Measurements from ENCODE around the gene DBH. TPM values are rescaled to one million over a fixed set of nuclear protein-coding genes. Genes with fewer than 3 reads are reported as not detected.

The DBH gene
- polyA plus RNA-seq, 4 donors: 0.13 to 0.30 TPM; not detected in 2

DNA sequence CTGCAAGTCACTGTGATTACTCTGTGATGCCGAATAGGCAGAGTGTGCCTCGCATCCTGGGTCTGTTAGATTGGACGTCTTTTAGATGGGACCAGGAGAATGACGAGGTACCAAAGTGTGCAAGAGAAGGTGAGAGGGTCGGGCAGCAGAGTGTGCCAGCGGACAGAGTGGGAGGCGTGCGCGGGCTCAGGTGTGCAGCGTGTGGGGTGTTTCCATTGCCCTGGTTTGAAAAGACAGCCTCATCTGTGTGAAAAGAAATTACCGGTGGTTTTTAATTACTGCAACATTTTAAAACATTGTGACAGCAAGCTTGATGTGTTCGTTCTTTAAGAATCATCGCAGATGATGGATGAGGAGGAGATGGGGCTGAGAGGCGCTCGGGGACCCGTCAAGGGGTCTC, 22.7 kb upstream of the DBH start:
- Histone ChIP-seq H3K9me3 (ENCODE audit: control insufficient read depth in 2 of 2, insufficient read depth in 1 of 2, low read depth in 1 of 2, low read length in 1 of 2) (no peaks in the 10 kb centered on the region), H3K4me3 (ENCODE audit: low read depth in 1 of 3, low read length in 3 of 3) (no peak overlapping the region), H3K36me3 (ENCODE audit: control insufficient read depth in 3 of 3, insufficient read depth in 2 of 3, low read depth in 1 of 3, low read length in 3 of 3) (no peaks in the 10 kb centered on the region), H3K27me3 (ENCODE audit: control insufficient read depth in 3 of 3, insufficient read depth in 3 of 3, low read length in 3 of 3) (peaks cover 0 to 41% (median 17%) of the 10 kb centered on the region in 3 donors), H3K4me1 (ENCODE audit: control insufficient read depth in 3 of 3, insufficient read depth in 2 of 3, low read depth in 1 of 3, low read length in 2 of 3) (no peaks in the 10 kb centered on the region), H3K27ac (ENCODE audit: low read depth in 1 of 3, low read length in 2 of 3) (no peak overlapping the region)
- DNase-seq: no peak
- WGBS, 3 donors: 83 to 85% (median 83%) methylated on average over 16 of the region's 16 CpGs
- no peak for FAIRE-seq

DNA sequence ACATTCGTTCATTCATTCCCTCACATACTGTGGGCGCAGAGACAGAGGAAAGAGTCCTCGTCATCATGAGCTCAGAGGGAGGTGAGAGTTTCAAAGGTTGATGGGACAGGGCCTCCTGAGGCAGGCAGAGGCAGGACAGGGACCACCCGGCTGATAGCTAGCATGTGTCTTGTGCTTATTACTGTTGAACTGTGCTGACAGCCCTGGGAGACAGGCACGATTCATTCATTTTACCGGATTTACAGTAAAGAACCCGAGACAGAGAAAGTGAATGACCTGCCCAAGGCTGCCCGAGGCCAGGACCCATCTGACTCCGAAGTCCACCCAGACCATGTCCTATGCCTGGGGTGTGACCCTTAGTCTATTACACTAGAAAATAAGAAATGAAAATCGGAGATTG, 22.1 kb upstream of the DBH start:
- H3K27ac ChIP-seq (ENCODE audit: low read depth in 1 of 3, low read length in 2 of 3): no peak overlapping the region
- WGBS, 3 donors: 63 to 72% (median 67%) methylated on average over 10 of the region's 10 CpGs
- no peaks in the 10 kb centered on the region for H3K9me3 ChIP-seq (ENCODE audit: control insufficient read depth in 2 of 2, insufficient read depth in 1 of 2, low read depth in 1 of 2, low read length in 1 of 2)
- no peaks in the 10 kb centered on the region for H3K36me3 ChIP-seq (ENCODE audit: control insufficient read depth in 3 of 3, insufficient read depth in 2 of 3, low read depth in 1 of 3, low read length in 3 of 3)
- no peak for DNase-seq
- H3K4me3 ChIP-seq (ENCODE audit: low read depth in 1 of 3, low read length in 3 of 3): no peak overlapping the region
- peaks cover 0 to 39% (median 17%) of the 10 kb centered on the region in 3 donors for H3K27me3 ChIP-seq (ENCODE audit: control insufficient read depth in 3 of 3, insufficient read depth in 3 of 3, low read length in 3 of 3)
- FAIRE-seq: no peak
- no peaks in the 10 kb centered on the region for H3K4me1 ChIP-seq (ENCODE audit: control insufficient read depth in 3 of 3, insufficient read depth in 2 of 3, low read depth in 1 of 3, low read length in 2 of 3)

- Histone ChIP-seq H3K27me3 (ENCODE audit: control insufficient read depth in 3 of 3, insufficient read depth in 3 of 3, low read length in 3 of 3) (peaks cover 0 to 37% (median 16%) of the 10 kb centered on the region in 3 donors), H3K27ac (ENCODE audit: low read depth in 1 of 3, low read length in 2 of 3) (no peak overlapping the region), H3K36me3 (ENCODE audit: control insufficient read depth in 3 of 3, insufficient read depth in 2 of 3, low read depth in 1 of 3, low read length in 3 of 3) (no peaks in the 10 kb centered on the region), H3K4me1 (ENCODE audit: control insufficient read depth in 3 of 3, insufficient read depth in 2 of 3, low read depth in 1 of 3, low read length in 2 of 3) (no peaks in the 10 kb centered on the region), H3K4me3 (ENCODE audit: low read depth in 1 of 3, low read length in 3 of 3) (no peak overlapping the region), H3K9me3 (ENCODE audit: control insufficient read depth in 2 of 2, insufficient read depth in 1 of 2, low read depth in 1 of 2, low read length in 1 of 2) (no peaks in the 10 kb centered on the region)
- WGBS, 3 donors: 48 to 66% (median 55%) methylated on average over 5 of the region's 5 CpGs
- DNase-seq: no peak
- no peak for FAIRE-seq
Observed at GRCh38 chr9:133614678-133615077, 21.5 kb upstream of the DBH start.

DNA sequence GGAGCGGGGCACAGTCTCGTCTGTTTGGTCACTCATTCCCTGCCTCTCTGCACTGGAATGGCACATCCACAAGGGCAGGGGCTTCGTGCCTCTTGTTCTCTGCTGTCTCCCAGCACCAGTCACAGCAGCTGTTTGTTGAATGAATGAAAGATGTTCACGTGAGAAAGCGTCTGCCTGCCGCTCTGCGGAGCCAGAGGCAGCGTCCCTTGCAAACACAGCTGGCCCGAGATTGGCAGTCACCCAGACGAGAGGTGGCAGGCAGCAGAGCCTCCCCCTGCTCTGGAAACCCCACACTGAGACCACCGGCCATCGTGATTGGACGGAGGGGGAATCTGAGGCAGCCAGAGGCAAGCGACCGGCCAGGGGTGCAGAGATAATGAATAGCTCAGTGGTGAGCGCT, 21.0 kb upstream of the DBH start:
- Histone ChIP-seq H3K4me3 (ENCODE audit: low read depth in 1 of 3, low read length in 3 of 3) (no peak overlapping the region), H3K27me3 (ENCODE audit: control insufficient read depth in 3 of 3, insufficient read depth in 3 of 3, low read length in 3 of 3) (peaks cover 0 to 36% (median 14%) of the 10 kb centered on the region in 3 donors), H3K4me1 (ENCODE audit: control insufficient read depth in 3 of 3, insufficient read depth in 2 of 3, low read depth in 1 of 3, low read length in 2 of 3) (no peaks in the 10 kb centered on the region), H3K9me3 (ENCODE audit: control insufficient read depth in 2 of 2, insufficient read depth in 1 of 2, low read depth in 1 of 2, low read length in 1 of 2) (no peaks in the 10 kb centered on the region), H3K36me3 (ENCODE audit: control insufficient read depth in 3 of 3, insufficient read depth in 2 of 3, low read depth in 1 of 3, low read length in 3 of 3) (no peaks in the 10 kb centered on the region), H3K27ac (ENCODE audit: low read depth in 1 of 3, low read length in 2 of 3) (no peak overlapping the region)
- FAIRE-seq: no peak
- no peak for DNase-seq
- 35 to 49% (median 39%) methylated on average over 16 of the region's 16 CpGs for WGBS, 3 donors

DNA sequence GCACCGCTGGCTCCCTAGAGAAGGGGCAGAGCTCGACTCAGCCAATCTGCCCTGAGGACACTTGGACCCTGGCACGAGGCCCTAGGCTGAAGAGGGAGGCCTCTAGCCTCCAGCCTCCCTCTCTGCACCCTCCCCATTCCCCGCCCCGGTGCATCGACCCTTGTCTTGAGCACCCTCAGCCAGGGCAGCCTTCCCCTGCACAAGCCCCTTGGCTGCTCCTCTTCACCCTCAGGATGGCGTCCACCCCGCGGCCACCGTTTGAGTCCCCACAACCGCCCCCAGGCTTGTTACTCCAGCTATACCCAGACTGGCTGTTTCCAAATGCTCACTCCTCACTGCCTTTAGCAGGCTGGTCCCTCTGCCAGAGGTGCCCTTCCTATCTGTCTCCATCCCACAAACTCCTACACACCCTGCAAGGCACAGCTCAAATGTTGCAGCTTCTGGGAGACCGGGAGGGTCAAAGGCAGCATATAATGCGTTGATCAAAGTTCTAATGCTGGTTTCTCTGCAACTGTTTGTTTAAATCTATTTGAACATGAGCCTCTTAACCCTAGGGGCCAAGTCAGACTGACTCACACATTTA, 20.5 kb upstream of the DBH start:
- peaks cover 0 to 36% (median 14%) of the 10 kb centered on the region in 3 donors for H3K27me3 ChIP-seq (ENCODE audit: control insufficient read depth in 3 of 3, insufficient read depth in 3 of 3, low read length in 3 of 3)

DNA sequence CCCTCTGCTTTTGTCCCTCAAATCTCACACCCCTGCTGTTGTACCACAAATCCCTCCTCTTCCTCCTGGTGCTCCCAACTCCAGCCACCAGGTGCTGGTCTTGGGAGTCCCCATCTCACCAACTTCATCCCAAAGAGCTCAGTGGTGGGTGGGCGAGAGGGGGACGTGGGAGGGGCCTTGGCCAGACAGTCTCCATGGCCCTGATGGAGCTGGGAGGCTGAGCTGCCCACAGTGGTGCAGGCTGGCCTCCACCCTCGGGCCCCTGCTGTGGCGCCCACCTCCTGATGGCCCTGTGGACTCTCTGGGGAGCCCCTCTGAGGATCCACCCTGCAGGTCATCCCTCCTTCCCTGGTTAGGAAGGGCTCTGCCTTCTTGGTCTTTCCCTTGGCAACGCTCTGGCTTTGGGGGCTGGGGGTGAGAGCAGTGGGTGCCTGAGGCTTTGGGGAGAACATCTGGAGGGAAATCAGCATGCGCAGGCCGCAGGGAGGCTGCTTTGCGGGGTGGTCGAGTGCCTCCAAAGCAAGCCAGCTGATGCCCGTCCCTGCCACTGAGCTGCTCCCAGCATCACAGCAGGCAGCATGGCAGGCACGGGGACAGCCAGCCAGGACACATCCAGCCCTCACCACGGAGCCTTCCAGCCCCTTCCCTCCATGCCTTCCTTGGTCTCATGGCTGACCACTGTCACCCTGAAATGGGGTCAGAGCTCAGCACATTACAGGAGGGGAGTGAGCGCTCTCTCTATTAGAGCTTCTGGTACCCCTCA, 19.3 kb upstream of the DBH start:
- no peak for FAIRE-seq
- H3K4me1 ChIP-seq (ENCODE audit: control insufficient read depth in 3 of 3, insufficient read depth in 2 of 3, low read depth in 1 of 3, low read length in 2 of 3): no peaks in the 10 kb centered on the region
- WGBS, 3 donors: 70 to 84% (median 81%) methylated on average over 13 of the region's 13 CpGs
- H3K27me3 ChIP-seq (ENCODE audit: control insufficient read depth in 3 of 3, insufficient read depth in 3 of 3, low read length in 3 of 3): peaks cover 0 to 36% (median 7%) of the 10 kb centered on the region in 3 donors
- H3K36me3 ChIP-seq (ENCODE audit: control insufficient read depth in 3 of 3, insufficient read depth in 2 of 3, low read depth in 1 of 3, low read length in 3 of 3): no peaks in the 10 kb centered on the region
- no peak overlapping the region for H3K27ac ChIP-seq (ENCODE audit: low read depth in 1 of 3, low read length in 2 of 3)
- no peaks in the 10 kb centered on the region for H3K9me3 ChIP-seq (ENCODE audit: control insufficient read depth in 2 of 2, insufficient read depth in 1 of 2, low read depth in 1 of 2, low read length in 1 of 2)
- no peak for DNase-seq
- no peak overlapping the region for H3K4me3 ChIP-seq (ENCODE audit: low read depth in 1 of 3, low read length in 3 of 3)

More for the DNA sequence above, 20.5 kb upstream of the DBH start:
- Histone ChIP-seq H3K4me3 (ENCODE audit: low read depth in 1 of 3, low read length in 3 of 3) (no peak overlapping the region), H3K27ac (ENCODE audit: low read depth in 1 of 3, low read length in 2 of 3) (no peak overlapping the region), H3K9me3 (ENCODE audit: control insufficient read depth in 2 of 2, insufficient read depth in 1 of 2, low read depth in 1 of 2, low read length in 1 of 2) (no peaks in the 10 kb centered on the region), H3K4me1 (ENCODE audit: control insufficient read depth in 3 of 3, insufficient read depth in 2 of 3, low read depth in 1 of 3, low read length in 2 of 3) (no peaks in the 10 kb centered on the region), H3K36me3 (ENCODE audit: control insufficient read depth in 3 of 3, insufficient read depth in 2 of 3, low read depth in 1 of 3, low read length in 3 of 3) (no peaks in the 10 kb centered on the region)
- FAIRE-seq (no peak), DNase-seq (no peak)
- 73 to 81% (median 77%) methylated on average over 13 of the region's 13 CpGs for WGBS, 3 donors

GRCh38 chr9:133618726-133619125, 17.4 kb upstream of the DBH start:
- Histone ChIP-seq H3K4me3 (ENCODE audit: low read depth in 1 of 3, low read length in 3 of 3) (no peak overlapping the region), H3K27ac (ENCODE audit: low read depth in 1 of 3, low read length in 2 of 3) (no peak overlapping the region), H3K36me3 (ENCODE audit: control insufficient read depth in 3 of 3, insufficient read depth in 2 of 3, low read depth in 1 of 3, low read length in 3 of 3) (no peaks in the 10 kb centered on the region), H3K27me3 (ENCODE audit: control insufficient read depth in 3 of 3, insufficient read depth in 3 of 3, low read length in 3 of 3) (peaks cover 0 to 38% (median 7%) of the 10 kb centered on the region in 3 donors), H3K4me1 (ENCODE audit: control insufficient read depth in 3 of 3, insufficient read depth in 2 of 3, low read depth in 1 of 3, low read length in 2 of 3) (no peaks in the 10 kb centered on the region), H3K9me3 (ENCODE audit: control insufficient read depth in 2 of 2, insufficient read depth in 1 of 2, low read depth in 1 of 2, low read length in 1 of 2) (no peaks in the 10 kb centered on the region)
- DNase-seq (no peak), FAIRE-seq (no peak)
- 79 to 84% (median 80%) methylated on average over 10 of the region's 10 CpGs for WGBS, 3 donors

DNA sequence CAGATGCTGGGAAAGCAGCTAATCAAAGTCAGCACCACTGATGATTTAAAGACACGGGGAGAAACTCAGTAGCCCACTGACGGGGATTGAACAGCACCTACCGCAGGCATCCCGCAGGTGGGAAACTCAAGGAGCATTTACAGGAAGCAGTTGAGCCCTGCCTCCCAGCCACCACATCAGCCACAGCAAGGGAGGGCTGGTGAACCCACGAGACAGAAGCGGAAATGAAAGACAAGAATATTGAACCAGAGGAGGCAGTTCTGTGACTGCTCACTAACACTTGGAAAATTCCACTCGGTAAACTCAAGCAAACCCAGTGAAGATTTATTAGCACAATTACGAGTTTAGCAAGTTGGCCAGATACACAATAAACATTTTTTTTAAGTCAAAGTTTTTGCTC, 16.4 kb upstream of the DBH start:
- Histone ChIP-seq H3K27me3 (ENCODE audit: control insufficient read depth in 3 of 3, insufficient read depth in 3 of 3, low read length in 3 of 3) (peaks cover 0 to 34% (median 3%) of the 10 kb centered on the region in 3 donors), H3K4me3 (ENCODE audit: low read depth in 1 of 3, low read length in 3 of 3) (no peak overlapping the region), H3K27ac (ENCODE audit: low read depth in 1 of 3, low read length in 2 of 3) (no peak overlapping the region), H3K36me3 (ENCODE audit: control insufficient read depth in 3 of 3, insufficient read depth in 2 of 3, low read depth in 1 of 3, low read length in 3 of 3) (no peaks in the 10 kb centered on the region), H3K9me3 (ENCODE audit: control insufficient read depth in 2 of 2, insufficient read depth in 1 of 2, low read depth in 1 of 2, low read length in 1 of 2) (no peaks in the 10 kb centered on the region), H3K4me1 (ENCODE audit: control insufficient read depth in 3 of 3, insufficient read depth in 2 of 3, low read depth in 1 of 3, low read length in 2 of 3) (no peaks in the 10 kb centered on the region)
- WGBS, 3 donors: 13 to 19% (median 15%) methylated on average over 8 of the region's 8 CpGs
- FAIRE-seq: no peak
- DNase-seq: peak in 1 of 2 donors; percentile 52

All from small intestine (tissue), 7 donors.